Peyer's patch (tissue), 4 donors: ENCODE results near the gene SPEF1.

Experiments
- POLR2A ChIP-seq, 2 donors: fragments of 450-650 bp; IDR thresholded peaks; one replicate each; pipeline ENCODE4 v1.5.1; 2017; ENCODE audit warnings: antibody characterized with exemption in 2 of 2, mild to moderate bottlenecking in 2 of 2, moderate library complexity in 2 of 2
- TF ChIP-seq, protein P1 (sequence below), 6 experiments: fragments of 450-650 bp in 4 of 6; fragments of 200-600 bp in 2 of 6; sonication (generic) in 1 of 6; IDR thresholded peaks; one replicate each; pipeline ENCODE4 v1.5.1; 2017 to 2019; ENCODE audit warnings: antibody characterized with exemption in 6 of 6, mild to moderate bottlenecking in 3 of 6, moderate library complexity in 1 of 6

DNA sequence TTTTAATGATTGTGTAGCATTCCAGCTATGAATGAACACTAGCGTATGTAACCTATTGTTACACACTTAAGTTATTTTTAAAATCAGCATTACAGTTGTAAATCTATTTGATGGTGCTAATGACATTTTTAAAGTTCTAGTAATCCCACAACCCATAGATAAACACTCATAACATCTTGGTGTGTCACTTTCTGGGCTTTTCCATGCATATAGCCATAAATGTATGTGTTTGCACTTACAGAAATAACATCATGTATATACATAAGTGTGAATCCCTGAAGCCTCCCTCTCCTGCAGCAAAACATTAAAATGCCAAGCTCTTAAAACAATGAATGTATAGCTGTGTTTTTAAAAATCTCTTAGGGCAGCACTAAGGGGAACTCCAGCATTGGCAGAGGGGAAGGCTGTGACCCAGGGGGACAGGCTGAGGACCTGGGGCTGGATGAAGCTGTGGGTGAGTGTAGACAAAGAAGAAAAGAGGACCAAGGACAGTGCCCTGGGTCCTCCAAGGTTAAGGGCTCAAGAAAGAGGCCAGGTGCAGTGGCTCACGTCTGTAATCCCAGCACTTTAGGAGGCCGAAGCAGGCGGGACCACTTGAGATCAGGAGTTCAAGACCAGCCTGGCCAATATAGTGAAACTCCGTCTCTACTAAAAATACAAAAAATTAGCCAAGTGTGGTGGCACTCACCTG lies 6.2 kb upstream of the SPEF1 start:
- TF ChIP-seq, protein P1, sequence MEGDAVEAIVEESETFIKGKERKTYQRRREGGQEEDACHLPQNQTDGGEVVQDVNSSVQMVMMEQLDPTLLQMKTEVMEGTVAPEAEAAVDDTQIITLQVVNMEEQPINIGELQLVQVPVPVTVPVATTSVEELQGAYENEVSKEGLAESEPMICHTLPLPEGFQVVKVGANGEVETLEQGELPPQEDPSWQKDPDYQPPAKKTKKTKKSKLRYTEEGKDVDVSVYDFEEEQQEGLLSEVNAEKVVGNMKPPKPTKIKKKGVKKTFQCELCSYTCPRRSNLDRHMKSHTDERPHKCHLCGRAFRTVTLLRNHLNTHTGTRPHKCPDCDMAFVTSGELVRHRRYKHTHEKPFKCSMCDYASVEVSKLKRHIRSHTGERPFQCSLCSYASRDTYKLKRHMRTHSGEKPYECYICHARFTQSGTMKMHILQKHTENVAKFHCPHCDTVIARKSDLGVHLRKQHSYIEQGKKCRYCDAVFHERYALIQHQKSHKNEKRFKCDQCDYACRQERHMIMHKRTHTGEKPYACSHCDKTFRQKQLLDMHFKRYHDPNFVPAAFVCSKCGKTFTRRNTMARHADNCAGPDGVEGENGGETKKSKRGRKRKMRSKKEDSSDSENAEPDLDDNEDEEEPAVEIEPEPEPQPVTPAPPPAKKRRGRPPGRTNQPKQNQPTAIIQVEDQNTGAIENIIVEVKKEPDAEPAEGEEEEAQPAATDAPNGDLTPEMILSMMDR (IDR thresholded peaks at IDR 0.05), result no peak
- TF ChIP-seq POLR2A (IDR thresholded peaks at IDR 0.05), result no peak
